GM18873 (cell line): ENCODE data around the gene BTNL9.
"Not testable (repeated sequence)": the region's sequence is repeated elsewhere in the genome, so short reads cannot be mapped to it uniquely, and the experiment has no call there.

ENCODE experiments used
- ATAC-seq: cut with Tn5 transposase; IDR thresholded peaks from one replicate; pipeline ENCODE4 v1.9.1; 2021; ENCODE audit warnings: mild to moderate bottlenecking, moderate library complexity, moderate number of reproducible peaks; ENCODE audit not compliant: unreplicated experiment, low FRiP score

The BTNL9 gene

GRCh38 chr5:181039931-181040630 lies at the start of gene BTNL9:
TSS of gene BTNL9 (plus strand) at chr5:181040266. CDS start at chr5:181045490, 5,224 bp downstream.
- no peak for ATAC-seq

- no peak for ATAC-seq
These were observed 49.2 kb upstream of the BTNL9 start for GRCh38 chr5:180990882-180991242.

- ATAC-seq: no peak
These were observed 38.1 kb upstream of the BTNL9 start for GRCh38 chr5:181001947-181002346.

- ATAC-seq: no peak
These were observed 34.3 kb upstream of the BTNL9 start for GRCh38 chr5:181005791-181006190.

GRCh38 chr5:181008136-181008535 lies 31.9 kb upstream of the BTNL9 start:
- ATAC-seq: no peak

GRCh38 chr5:181010018-181010417 lies 30.0 kb upstream of the BTNL9 start:
- not testable (repeated sequence) for ATAC-seq

- ATAC-seq: not testable (repeated sequence)
These were observed 25.4 kb upstream of the BTNL9 start for GRCh38 chr5:181014654-181015053.

GRCh38 chr5:181017448-181017847 lies 22.6 kb upstream of the BTNL9 start:
- ATAC-seq: not testable (repeated sequence)

- ATAC-seq: no peak
These were observed 19.4 kb upstream of the BTNL9 start for GRCh38 chr5:181020688-181021087.

- ATAC-seq: no peak
These were observed 15.6 kb upstream of the BTNL9 start for GRCh38 chr5:181024245-181025064.

GRCh38 chr5:181027452-181028031 lies 12.5 kb upstream of the BTNL9 start:
- ATAC-seq: no peak

GRCh38 chr5:181028032-181028819 lies 11.8 kb upstream of the BTNL9 start:
- ATAC-seq: no peak

- ATAC-seq: no peak
These were observed 8.3 kb upstream of the BTNL9 start for GRCh38 chr5:181031716-181032115.

GRCh38 chr5:181035991-181036815 lies 3.9 kb upstream of the BTNL9 start:
- no peak for ATAC-seq

- no peak for ATAC-seq
These were observed 3.2 kb upstream of the BTNL9 start for GRCh38 chr5:181036816-181037364.

GRCh38 chr5:181037365-181037861 lies 2.7 kb upstream of the BTNL9 start:
- no peak for ATAC-seq

- ATAC-seq: no peak
These were observed 595 bp upstream of the BTNL9 start for GRCh38 chr5:181039471-181039870.

GRCh38 chr5:181040631-181040945 lies 522 bp downstream of the BTNL9 start:
- ATAC-seq: no peak

- no peak for ATAC-seq
These were observed 977 bp downstream of the BTNL9 start for GRCh38 chr5:181041043-181041442.
